CD4-positive, alpha-beta T cell treated with Interleukin-4 for 1 hour (primary cell): ENCODE results near the gene SELENON.

ENCODE experiments used
- DNase-seq, 2 donors: peaks; one replicate each; pipeline ENCODE4 v3.0.0-alpha.2; 2020 to 2022

Gene SELENON

GRCh38 chr1:25810341-25811299 lies 10.6 kb downstream of the SELENON start:
- DNase-seq = peak; percentile 79

- no peak for DNase-seq
Measured at GRCh38 chr1:25811384-25812082, 11.5 kb downstream of the SELENON start.

GRCh38 chr1:25813071-25813733 lies 13.2 kb downstream of the SELENON start:
- DNase-seq = no peak

GRCh38 chr1:25813734-25814471 lies 13.9 kb downstream of the SELENON start:
- no peak for DNase-seq

GRCh38 chr1:25814549-25815087 lies 14.6 kb downstream of the SELENON start:
- DNase-seq = no peak

- DNase-seq = no peak
Measured at GRCh38 chr1:25815208-25816111, 15.5 kb downstream of the SELENON start.

GRCh38 chr1:25816112-25816718 lies 16.2 kb downstream of the SELENON start:
- no peak for DNase-seq

GRCh38 chr1:25817840-25818501 lies 18.0 kb downstream of the SELENON start:
- DNase-seq = no peak

GRCh38 chr1:25818569-25818968 lies 18.6 kb downstream of the SELENON start:
- no peak for DNase-seq

- DNase-seq = peak; percentile 91 to 93
Measured at GRCh38 chr1:25819491-25820246, 19.7 kb downstream of the SELENON start, which contains the start of gene MTFR1L. Gene MTFR1L (plus strand): TSS chr1:25819954. CDS start chr1:25823105, 3,151 bp downstream.

- DNase-seq = peak; percentile 77 to 79
Measured at GRCh38 chr1:25820247-25821111, 20.5 kb downstream of the SELENON start.

- DNase-seq = no peak
Measured at GRCh38 chr1:25821112-25821476, 21.1 kb downstream of the SELENON start.

- no peak for DNase-seq
Measured at GRCh38 chr1:25821630-25822091, 21.7 kb downstream of the SELENON start.

- no peak for DNase-seq
Measured at GRCh38 chr1:25825605-25826004, 25.6 kb downstream of the SELENON start.

- no peak for DNase-seq
Measured at GRCh38 chr1:25826571-25826970, 26.6 kb downstream of the SELENON start.

GRCh38 chr1:25828491-25828890 lies 28.5 kb downstream of the SELENON start:
- no peak for DNase-seq

- DNase-seq = no peak
Measured at GRCh38 chr1:25829046-25829445, 29.1 kb downstream of the SELENON start.

- DNase-seq = no peak
Measured at GRCh38 chr1:25831569-25832196, 31.7 kb downstream of the SELENON start.
